Adipocyte (in vitro differentiated cells): ENCODE data around the gene DNAAF8.

Experiments
- DNase-seq: peaks from one replicate; pipeline ENCODE4 v3.0.0-alpha.2; 2015; ENCODE audit warnings: low read depth
- H3K27me3 ChIP-seq: replicated peaks from 2 replicates; pipeline ENCODE4 v1.7.0; 2013; ENCODE audit warnings: mild to moderate bottlenecking, low read length, moderate library complexity; ENCODE audit not compliant: control insufficient read depth, insufficient read depth
- H3K36me3 ChIP-seq: 2 replicates; pipeline ENCODE4 v1.7.0; 2013; ENCODE audit warnings: low read length, mild to moderate bottlenecking, moderate library complexity; ENCODE audit not compliant: control insufficient read depth, insufficient read depth, severe bottlenecking
- H3K4me1 ChIP-seq: 2 replicates; pipeline ENCODE4 v1.7.0; 2013; ENCODE audit warnings: mild to moderate bottlenecking, low read length, moderate library complexity; ENCODE audit not compliant: control insufficient read depth, insufficient read depth
- H3K4me3 ChIP-seq: 2 replicates; pipeline ENCODE4 v1.7.0; 2013; ENCODE audit warnings: mild to moderate bottlenecking, low read length, moderate library complexity
- H3K9ac ChIP-seq: 2 replicates; pipeline ENCODE4 v1.7.0; 2013; ENCODE audit warnings: mild to moderate bottlenecking, low read length, moderate library complexity
- H3K9me3 ChIP-seq: 2 replicates; pipeline ENCODE4 v1.7.0; 2013; ENCODE audit warnings: mild to moderate bottlenecking, low read length, moderate library complexity; ENCODE audit not compliant: control insufficient read depth

DNAAF8 gene

DNA sequence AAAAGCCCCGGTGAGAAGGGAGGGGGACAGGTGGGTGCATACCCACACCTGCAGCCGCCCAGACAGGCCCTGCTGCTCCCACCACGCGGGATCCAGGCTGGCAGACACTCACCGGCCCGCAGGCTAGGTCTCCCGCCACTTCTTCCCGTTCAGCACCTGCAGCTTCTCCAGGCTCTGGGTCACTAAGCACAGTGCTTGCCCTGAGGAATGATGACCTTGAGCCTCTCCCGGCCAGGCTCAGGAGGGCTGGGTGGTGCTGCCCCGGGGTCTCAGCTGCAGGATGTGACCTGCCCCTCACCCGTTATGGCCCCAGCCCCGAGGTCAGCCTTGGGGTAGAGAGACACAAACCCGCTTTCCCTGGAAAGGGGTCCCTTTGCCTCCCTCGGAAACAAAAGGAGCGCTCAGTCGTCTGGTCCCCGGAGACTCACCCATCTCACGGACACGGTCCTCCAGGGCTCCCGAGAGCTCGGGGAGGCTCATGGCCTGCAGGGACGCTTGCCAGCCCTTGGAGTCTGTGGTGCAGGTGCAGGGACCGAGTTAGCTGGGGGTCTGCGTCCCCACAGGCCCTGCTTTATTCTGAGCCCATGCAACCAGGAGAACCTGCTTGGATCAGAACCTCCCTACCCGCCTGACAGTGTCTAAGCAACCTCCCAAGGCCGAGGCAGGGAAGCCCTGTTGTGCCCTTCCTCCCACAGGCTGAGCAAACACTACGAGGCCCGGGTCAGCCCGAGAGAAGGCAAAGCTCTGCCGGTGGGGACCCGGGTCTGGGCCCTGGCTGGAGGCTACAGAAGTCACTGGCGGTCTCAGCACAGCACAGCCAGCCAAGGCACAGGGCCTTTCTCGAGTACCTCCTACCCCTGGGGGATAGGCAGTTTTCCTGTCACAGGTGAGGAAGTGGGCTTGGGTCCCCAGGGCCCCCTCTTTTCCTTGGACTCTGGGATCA lies 37.2 kb upstream of the DNAAF8 start:
- no peak for DNase-seq

GRCh38 chr16:4697848-4698291 lies 36.5 kb upstream of the DNAAF8 start:
- H3K4me1 ChIP-seq = peaks cover 19% of the 10 kb centered on the region
- H3K36me3 ChIP-seq = peaks cover 58% of the 10 kb centered on the region
- H3K9ac ChIP-seq = no peak overlapping the region
- no peak overlapping the region for H3K4me3 ChIP-seq
- H3K9me3 ChIP-seq = no peaks in the 10 kb centered on the region
- no peak for DNase-seq
- H3K27me3 ChIP-seq = no peaks in the 10 kb centered on the region

More for the DNA sequence above, 37.2 kb upstream of the DNAAF8 start:
- Histone ChIP-seq H3K4me1 (peaks cover 25% of the 10 kb centered on the region), H3K36me3 (peaks cover 52% of the 10 kb centered on the region), H3K9ac (no peak overlapping the region), H3K4me3 (no peak overlapping the region), H3K9me3 (no peaks in the 10 kb centered on the region), H3K27me3 (no peaks in the 10 kb centered on the region)

- no peak for DNase-seq
- Histone ChIP-seq H3K9ac (no peak overlapping the region), H3K9me3 (no peaks in the 10 kb centered on the region), H3K4me1 (peaks cover 16% of the 10 kb centered on the region), H3K36me3 (peaks cover 60% of the 10 kb centered on the region), H3K4me3 (no peak overlapping the region), H3K27me3 (no peaks in the 10 kb centered on the region)
Observed at GRCh38 chr16:4698321-4699045, 35.9 kb upstream of the DNAAF8 start.

DNA sequence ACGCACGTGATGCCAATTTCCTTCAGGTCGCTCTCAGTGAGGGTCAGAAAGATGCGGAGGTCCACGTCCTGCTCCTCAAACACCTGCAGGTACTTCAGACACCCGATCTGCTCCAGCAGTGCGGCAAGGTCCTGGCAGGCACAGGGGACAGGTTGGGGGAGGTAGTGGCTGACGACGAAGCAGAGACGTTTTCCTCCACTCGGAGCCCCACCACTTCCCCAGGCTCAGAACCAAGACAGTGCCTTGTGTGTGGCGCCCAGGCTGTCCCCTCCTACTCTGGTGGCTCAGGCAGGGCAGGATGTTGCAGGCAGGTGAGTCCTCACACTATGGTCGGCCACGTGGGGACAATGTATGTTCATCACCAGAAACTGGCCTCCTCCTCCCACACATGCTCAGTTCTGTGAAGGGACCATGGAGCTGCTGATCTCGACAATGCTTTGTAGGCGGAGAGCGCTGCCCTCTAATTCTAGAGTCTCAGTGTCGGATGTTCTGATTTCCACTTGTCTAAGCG lies 35.2 kb upstream of the DNAAF8 start:
- no peaks in the 10 kb centered on the region for H3K27me3 ChIP-seq
- H3K36me3 ChIP-seq = peaks cover 64% of the 10 kb centered on the region
- no peak overlapping the region for H3K4me3 ChIP-seq
- no peak overlapping the region for H3K9ac ChIP-seq
- peaks cover 16% of the 10 kb centered on the region for H3K4me1 ChIP-seq
- no peaks in the 10 kb centered on the region for H3K9me3 ChIP-seq
- DNase-seq = no peak

DNA sequence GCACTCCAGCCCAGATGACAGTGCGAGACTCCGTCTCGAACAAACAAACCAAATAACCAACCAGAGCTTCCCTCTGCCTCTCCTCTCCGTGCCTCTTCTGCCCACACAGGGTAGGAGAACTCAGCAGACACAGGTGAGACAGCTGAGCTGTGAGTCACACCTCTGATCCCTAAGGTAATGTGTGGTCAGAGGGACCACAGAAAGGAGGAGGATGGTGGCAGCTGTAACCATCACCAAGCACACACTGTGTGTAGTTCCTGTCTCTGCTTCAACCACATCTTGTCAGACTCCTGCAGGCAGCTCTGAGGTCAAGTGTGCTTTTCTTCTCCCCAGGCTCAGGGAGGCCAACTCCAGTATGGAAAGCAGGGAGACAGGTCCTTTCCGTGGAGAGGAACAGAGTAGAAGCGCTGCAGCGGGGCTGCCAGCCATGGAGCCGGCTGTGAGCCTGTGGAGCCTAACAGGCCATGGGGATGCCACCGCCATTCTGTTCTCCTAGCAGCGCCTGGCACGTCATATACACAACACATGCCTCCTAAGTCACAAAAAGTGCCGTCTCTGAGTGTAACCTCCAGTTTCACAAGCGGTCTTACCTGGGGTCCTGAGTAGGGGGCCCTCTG lies 33.8 kb upstream of the DNAAF8 start:
- H3K9me3 ChIP-seq = no peaks in the 10 kb centered on the region
- H3K36me3 ChIP-seq = peaks cover 72% of the 10 kb centered on the region
- peaks cover 7% of the 10 kb centered on the region for H3K4me1 ChIP-seq
- no peaks in the 10 kb centered on the region for H3K27me3 ChIP-seq
- no peak overlapping the region for H3K9ac ChIP-seq
- H3K4me3 ChIP-seq = no peak overlapping the region
- DNase-seq = no peak

DNA sequence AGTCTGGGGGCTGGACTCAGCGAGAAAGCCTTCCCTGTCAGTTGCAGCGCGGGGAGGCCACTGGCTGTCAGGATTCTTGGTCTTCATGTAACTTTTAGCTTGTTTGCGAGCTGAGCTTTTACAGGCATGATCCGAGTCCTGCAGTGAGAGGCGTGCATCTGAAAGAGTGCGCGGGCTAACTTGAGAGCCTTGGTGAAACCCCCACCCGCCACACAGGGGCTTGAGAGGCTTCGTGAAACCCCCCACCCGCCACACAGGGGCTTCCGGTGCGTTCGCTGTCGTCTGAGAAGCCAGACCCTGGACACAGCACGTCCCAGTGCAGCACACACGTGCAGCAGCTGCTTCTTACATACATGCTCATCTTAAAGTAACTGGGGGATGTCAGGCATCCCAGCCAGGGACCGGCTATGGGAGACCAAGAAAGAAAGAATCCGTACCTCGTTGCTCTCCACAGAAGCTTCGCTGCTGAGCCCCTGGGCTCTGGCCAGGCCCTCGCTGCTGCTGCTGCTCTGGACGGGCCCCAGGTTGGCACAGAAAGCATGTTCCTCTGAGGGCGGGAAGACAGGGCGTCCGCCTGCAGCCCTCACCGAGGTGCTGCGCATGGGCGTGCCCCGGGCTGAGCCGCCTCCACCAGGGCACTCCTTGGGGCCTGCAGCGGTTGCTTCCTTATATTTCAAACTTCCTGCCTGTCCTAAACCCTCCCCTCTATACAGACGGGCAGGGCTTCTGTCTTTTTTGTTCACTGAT lies 33.2 kb upstream of the DNAAF8 start:
- Histone ChIP-seq H3K9ac (no peak overlapping the region), H3K27me3 (no peaks in the 10 kb centered on the region), H3K4me1 (peaks cover under 1% of the 10 kb centered on the region), H3K36me3 (peaks cover 66% of the 10 kb centered on the region), H3K9me3 (no peaks in the 10 kb centered on the region), H3K4me3 (no peak overlapping the region)
- DNase-seq = no peak

- no peaks in the 10 kb centered on the region for H3K27me3 ChIP-seq
- H3K9ac ChIP-seq = no peak overlapping the region
- no peak for DNase-seq
- peaks cover 65% of the 10 kb centered on the region for H3K36me3 ChIP-seq
- H3K9me3 ChIP-seq = no peaks in the 10 kb centered on the region
- no peak overlapping the region for H3K4me3 ChIP-seq
- H3K4me1 ChIP-seq = no peaks in the 10 kb centered on the region
Observed at GRCh38 chr16:4701791-4702465, 32.4 kb upstream of the DNAAF8 start.

DNA sequence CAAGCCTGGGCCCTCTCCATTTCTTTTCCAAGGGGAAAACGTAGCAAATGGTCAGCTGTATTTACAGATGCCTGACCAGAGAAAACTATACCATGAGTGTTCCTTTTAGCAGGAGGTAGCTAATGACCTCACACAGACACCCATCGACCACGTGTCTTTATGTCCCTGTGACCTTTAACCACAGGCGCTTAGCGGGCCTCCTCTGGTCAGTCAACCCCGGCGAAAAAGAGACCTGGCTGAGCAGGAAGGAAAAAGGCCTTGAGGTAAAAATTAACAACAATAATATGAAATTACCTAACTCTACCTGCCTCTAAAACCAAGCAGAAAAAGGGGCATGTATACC lies 31.9 kb upstream of the DNAAF8 start:
- Histone ChIP-seq H3K4me3 (no peak overlapping the region), H3K9me3 (no peaks in the 10 kb centered on the region), H3K9ac (no peak overlapping the region), H3K36me3 (peaks cover 65% of the 10 kb centered on the region), H3K4me1 (no peaks in the 10 kb centered on the region), H3K27me3 (no peaks in the 10 kb centered on the region)
- no peak for DNase-seq

DNA sequence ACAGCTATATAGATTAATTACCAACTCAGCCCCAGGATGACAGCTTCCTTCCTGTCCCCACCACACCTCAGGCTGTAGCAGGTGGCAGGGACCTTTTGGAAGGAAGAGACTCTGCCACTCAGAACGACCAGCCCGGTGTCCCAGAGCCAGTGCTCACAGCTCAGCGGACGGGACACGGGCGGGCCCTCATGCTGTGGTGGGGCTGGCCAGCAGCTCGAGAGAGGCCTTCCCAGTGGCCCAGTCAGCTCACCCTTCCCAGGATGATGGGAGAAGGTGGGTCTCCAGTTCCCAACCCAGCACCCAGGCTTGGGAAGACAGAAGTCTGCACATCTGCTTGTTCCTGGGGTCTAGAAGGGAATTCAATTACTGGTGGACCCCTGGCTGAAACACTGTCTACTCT lies 30.4 kb upstream of the DNAAF8 start:
- H3K9me3 ChIP-seq = no peaks in the 10 kb centered on the region
- H3K27me3 ChIP-seq = no peaks in the 10 kb centered on the region
- peaks cover 58% of the 10 kb centered on the region for H3K36me3 ChIP-seq
- no peak for DNase-seq
- no peaks in the 10 kb centered on the region for H3K4me1 ChIP-seq
- H3K4me3 ChIP-seq = no peak overlapping the region
- H3K9ac ChIP-seq = no peak overlapping the region

- no peak overlapping the region for H3K9ac ChIP-seq
- peaks cover 52% of the 10 kb centered on the region for H3K36me3 ChIP-seq
- H3K27me3 ChIP-seq = no peaks in the 10 kb centered on the region
- no peaks in the 10 kb centered on the region for H3K4me1 ChIP-seq
- H3K9me3 ChIP-seq = no peaks in the 10 kb centered on the region
- H3K4me3 ChIP-seq = no peak overlapping the region
- DNase-seq = no peak
Observed at GRCh38 chr16:4704491-4704890, 29.8 kb upstream of the DNAAF8 start.
